OCI-LY7 (cell line): ENCODE results near the gene OGFRL1.

ENCODE experiments used
- CTCF ChIP-seq: fragments of 200-600 bp; sonication (generic); conservative IDR thresholded peaks from 2 replicates; pipeline ENCODE4 v1.5.1; 2014; ENCODE audit warnings: mild to moderate bottlenecking, antibody characterized with exemption, low read length, moderate library complexity, mixed read lengths
- EZH2phosphoT487 ChIP-seq: fragments of 200-600 bp; sonication (generic); IDR thresholded peaks from 2 replicates; pipeline ENCODE4 v1.6.1; 2018; ENCODE audit warnings: low read depth, borderline replicate concordance, mild to moderate bottlenecking, mixed run types, antibody characterized with exemption, low read length, moderate library complexity, mixed read lengths

GRCh38 chr6:71287926-71288227 is 734 bp upstream of the OGFRL1 start:
- TF ChIP-seq CTCF, result no peak
- TF ChIP-seq EZH2phosphoT487, result no peak
